Measurements from ENCODE around the gene FAM124A.

FAM124A gene

GRCh38 chr13:51221674-51222036 lies 543 bp upstream of the FAM124A start:
- no peak for DNase-seq

- DNase-seq, result no peak
These were observed 725 bp downstream of the FAM124A start for GRCh38 chr13:51222686-51223559.

GRCh38 chr13:51223560-51224270 lies 1.5 kb downstream of the FAM124A start:
- DNase-seq, result no peak

- DNase-seq, result no peak
These were observed 2.8 kb downstream of the FAM124A start for GRCh38 chr13:51225029-51225428.

- DNase-seq, result no peak
These were observed 5.2 kb downstream of the FAM124A start for GRCh38 chr13:51227404-51227803.

DNA sequence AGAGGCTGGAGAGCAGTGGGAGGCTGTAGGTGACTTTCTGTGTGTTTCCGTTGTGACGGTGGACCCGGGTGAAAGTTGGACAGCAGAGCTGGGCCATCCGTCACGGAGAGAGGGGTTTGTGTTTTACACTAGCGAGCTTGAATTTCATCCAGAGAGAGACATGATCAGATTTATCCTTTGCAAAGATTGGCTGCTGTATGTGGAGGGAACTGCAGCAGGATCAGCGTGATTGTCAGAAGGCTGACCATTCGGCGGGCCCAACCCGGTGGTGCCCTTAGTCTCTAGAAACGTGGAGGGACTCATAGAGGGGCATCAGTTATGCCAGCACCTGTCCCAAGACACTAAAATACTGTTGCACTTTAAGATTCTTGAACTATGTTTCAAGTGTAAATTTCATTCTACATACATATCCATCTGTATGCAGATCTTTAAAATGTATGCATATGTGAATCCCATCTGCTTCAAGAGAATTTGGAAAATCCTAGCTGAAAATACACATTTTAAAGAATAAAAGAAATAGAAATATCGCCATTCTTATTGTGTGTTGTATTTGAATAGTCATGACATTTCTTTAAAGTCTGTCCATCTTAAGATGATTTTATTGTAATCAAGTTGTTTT lies 7.0 kb downstream of the FAM124A start:
- DNase-seq, result no peak

DNA sequence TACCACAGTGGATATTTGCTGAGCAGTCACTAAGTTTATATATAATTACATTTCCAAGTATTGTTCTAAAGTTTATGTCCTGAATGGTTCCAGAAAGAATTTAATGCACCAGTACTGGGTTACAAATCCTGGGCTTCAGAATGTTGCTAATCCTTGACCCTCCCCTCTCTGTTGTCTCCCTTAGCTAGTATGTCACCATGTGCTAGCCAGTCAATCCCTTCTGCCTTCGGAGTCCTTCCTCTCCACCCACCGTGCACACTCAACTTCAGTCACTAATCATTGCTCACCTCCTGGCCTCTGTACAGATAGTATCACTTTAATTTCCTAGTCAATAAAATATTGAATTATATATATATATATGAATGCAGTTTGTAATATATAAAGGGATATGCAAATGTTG lies 7.5 kb downstream of the FAM124A start:
- DNase-seq, result no peak

GRCh38 chr13:51230477-51231105 lies 8.4 kb downstream of the FAM124A start:
- DNase-seq, result no peak

- DNase-seq, result no peak
These were observed 9.3 kb downstream of the FAM124A start for GRCh38 chr13:51231456-51231855.

- DNase-seq, result no peak
These were observed 10.1 kb downstream of the FAM124A start for GRCh38 chr13:51232328-51232727.

DNA sequence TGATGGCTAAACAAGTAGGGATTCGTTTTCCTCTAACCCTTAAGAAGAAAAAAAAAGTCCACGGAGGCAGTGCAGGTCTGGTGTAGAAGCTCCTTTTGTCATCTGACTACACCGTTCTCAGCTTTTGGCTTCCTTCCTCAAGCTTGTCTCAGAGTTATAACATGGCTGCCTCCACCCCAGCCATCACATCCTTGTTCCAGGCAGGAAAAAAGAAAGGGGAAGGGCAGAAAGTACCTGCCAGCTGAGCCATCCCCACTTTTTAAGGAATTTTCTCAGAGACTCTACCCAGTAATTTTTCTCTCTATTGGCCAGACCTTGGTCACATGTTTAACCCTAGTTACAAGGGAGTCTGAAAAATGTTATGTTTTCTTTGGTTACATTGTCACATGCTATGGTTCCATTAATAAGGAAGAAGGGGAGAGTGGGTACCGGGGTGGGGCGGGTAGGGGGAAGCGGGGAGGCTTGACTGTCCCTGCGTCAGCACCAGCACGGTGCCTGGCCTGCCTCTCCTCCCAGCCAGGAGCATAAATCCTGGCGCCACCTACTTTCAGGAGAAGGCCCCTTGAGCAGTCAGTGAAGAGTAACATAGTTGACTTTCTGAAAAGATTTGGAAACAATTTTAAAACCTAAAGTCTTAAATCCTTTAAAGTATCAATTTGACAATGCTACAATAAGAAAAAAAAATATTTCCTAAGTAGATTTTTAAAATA lies 11.1 kb downstream of the FAM124A start:
- DNase-seq, result no peak

- no peak for DNase-seq
These were observed 12.5 kb downstream of the FAM124A start for GRCh38 chr13:51234676-51235075.

GRCh38 chr13:51235186-51235585 lies 13.0 kb downstream of the FAM124A start:
- no peak for DNase-seq

- no peak for DNase-seq
These were observed 13.7 kb downstream of the FAM124A start for GRCh38 chr13:51235756-51236490.

GRCh38 chr13:51236491-51236792 lies 14.2 kb downstream of the FAM124A start:
- no peak for DNase-seq

DNA sequence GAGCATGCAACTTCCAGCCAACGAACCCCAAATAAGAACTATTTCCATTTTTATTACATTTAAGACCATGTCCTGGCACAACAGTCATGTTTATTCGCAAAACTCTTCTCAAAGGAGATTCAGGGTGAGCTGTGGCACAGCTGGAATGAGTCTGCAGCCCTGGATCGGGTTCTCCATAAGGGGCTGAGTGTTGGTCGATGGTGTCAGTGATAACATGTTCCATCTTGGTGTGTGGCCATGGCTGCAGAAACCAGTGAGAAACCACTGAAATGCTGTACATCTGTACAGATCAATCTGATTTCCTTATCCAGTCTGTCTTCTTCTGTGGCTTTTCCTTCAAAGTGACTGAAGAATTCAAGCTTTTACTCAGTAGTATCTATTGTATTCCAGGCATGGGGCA lies 15.2 kb downstream of the FAM124A start:
- DNase-seq, result no peak

GRCh38 chr13:51237887-51238286 lies 15.7 kb downstream of the FAM124A start:
- no peak for DNase-seq

DNA sequence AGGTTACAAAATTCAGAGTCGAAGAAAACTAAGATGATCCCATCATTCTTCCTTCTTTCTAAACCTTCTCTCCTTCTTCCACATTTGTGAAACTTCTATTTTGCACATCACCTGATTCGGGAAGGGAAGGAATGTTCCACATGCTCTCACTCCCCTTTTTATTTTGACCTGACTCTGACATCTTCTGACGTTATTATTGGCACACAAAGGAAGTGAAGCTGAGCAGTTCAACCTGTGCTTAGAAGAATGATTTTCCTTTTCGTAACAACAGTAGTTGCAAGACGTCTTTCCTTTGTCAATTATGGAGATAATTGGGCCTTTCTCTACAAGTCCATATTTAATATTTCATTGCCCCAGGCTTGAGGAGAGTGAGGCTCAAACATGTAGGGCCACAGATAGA lies 18.0 kb downstream of the FAM124A start:
- no peak for DNase-seq

- no peak for DNase-seq
These were observed 18.8 kb downstream of the FAM124A start for GRCh38 chr13:51240958-51241357.

DNA sequence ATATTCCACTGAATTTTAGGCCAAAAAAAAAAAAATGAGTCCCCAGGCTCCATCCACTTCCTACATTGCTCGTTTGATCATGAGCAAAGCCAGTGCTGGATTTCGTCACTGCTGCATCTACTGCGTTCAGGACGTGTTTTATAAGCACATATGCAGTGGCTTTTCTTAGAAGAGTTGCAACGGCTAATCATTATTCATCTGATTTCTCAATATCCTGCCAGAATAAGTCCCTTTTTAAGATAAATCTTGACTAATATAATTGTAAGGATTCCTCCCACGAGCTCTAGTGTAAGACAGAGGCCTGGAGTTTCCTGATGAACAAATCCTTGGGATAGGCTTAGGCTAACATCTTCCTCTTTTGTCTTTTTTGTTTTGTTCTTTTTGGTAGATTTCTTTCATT lies 19.5 kb downstream of the FAM124A start:
- DNase-seq, result no peak

DNA sequence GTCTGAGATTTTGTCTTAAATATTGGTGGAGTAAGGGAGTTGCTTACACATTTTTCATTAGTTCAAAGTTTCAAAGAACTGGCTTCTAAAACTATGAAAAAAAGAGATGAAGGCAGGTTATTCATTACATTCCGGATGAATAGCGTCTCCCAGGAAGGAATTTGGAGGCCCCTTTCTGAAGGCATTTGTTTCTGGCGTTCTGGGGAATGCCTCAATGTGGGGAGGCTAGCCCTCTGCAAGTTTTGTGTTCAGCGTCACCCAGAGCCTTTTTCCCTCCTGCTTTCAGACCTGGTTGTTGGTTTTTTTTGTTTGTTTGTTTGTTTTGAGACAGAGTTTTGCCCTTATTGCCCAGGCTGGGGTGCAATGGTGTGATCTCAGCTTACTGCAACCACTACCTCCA lies 21.0 kb downstream of the FAM124A start:
- DNase-seq, result no peak

DNA sequence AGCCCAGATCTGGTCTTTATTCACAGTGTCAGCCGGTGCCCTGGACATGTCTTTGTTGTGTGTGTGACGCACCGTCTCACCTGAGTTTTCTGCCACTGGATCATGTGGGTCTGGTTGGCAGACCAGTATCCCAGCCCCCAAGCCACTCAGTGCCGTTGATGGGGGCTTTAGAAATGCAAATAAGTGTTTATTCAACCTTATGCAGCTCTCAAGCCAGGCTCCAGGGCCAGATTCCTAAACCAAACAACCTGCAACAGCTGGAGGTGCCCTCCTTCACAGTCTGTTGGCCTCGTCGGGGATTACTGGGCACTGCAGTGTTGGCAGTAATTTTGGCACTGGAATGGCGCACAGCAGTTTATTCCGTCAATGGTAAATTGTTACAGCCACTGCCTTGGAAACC lies 21.6 kb downstream of the FAM124A start:
- DNase-seq, result no peak

Measured in NCI-H510A (cell line).